IPS-NIHi11 (cell line): ENCODE results near the gene EFCAB8.

ENCODE experiments used
- DNase-seq: peaks from one replicate; pipeline ENCODE4 v3.0.0; 2012; ENCODE audit warnings: mixed read lengths, low spot score

The EFCAB8 gene

DNA sequence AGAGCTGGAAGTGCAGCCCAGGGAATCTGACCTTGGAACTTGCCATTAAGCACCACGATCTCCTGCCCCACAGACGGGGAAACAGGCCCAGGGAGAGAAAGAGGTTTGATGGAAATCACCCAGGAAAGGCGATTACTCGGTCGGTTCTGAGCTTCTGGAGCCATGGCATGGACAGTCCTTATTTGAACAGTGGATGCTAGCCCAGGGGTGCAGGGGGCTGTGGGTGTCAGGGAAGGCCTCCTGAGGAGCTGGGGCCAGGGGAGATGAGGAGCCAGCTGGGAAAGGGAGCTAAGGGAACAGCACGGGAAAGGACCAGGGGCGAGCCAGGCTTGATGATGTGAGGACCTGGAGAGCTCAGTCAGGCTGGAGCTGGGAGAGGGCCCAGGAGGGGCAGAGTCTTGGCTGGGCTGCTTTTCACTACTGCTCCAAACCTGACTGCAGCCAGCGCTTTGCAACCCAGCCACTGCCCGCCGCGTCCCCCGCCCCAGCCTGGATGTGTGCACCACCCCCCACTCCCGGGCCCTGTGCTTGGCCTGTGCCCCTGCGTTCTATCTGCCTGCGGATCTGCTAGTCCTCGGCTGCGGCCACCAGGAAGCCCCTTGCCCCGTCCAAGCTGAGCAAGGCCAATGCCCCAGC lies 127.7 kb downstream of the EFCAB8 start:
- DNase-seq = no peak

DNA sequence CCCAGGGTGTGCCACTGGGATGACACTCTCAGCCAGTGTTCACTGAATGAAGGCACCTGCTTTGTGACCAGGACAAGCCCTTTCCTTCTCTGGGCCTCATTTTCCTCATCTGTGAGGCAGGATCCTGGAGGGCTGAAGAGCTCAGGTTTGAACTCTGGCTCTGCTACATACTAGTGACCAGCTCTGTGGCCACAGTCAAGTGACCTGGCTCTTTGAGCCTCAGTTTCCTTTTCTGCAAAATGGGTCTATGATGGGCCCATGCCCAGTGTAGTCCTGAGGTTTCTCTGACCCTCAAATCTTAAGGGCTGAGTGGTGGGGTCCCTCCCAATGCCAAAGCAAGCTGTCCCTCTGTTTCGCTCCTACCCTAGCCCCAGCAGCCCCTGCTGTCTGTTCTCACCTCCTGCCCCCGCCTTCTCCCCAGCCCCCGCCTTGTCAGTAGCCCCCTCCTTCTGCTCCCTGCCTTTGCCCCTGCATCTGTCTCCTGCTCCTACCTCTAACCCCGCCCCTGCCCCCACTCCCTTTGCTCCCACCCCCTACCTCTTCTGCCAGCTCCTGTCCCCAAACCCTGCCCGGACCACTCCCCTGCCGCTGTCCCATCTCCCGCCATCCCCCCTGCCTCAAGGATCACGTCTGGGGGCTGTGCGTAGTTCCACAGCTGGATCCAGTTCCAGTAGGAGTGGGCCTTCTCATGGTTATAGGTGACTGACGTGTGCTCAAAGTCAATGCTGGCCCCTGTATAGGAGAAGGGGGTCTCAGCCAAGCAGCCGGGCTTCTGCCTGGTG lies 128.5 kb downstream of the EFCAB8 start:
- DNase-seq = no peak

DNA sequence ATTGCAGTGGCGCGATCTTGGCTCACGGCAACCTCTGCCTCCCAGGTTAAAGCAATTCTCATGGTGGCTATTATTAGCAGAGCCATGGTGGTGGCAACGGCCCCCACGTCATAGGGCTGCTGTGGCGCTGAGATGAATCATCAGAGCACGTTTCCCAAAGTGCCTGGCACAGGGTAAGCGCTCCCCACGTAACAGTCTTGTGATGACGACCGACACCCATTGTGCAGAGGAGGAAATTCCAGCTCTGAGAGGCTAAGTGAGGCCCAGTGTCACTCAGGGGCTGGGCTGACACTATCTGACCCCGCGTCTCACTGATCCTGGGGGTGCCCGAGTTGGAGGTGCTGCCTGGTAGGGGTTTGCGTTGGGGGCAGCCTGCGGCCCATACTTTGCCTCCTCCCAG lies 129.3 kb downstream of the EFCAB8 start:
- DNase-seq = no peak

DNA sequence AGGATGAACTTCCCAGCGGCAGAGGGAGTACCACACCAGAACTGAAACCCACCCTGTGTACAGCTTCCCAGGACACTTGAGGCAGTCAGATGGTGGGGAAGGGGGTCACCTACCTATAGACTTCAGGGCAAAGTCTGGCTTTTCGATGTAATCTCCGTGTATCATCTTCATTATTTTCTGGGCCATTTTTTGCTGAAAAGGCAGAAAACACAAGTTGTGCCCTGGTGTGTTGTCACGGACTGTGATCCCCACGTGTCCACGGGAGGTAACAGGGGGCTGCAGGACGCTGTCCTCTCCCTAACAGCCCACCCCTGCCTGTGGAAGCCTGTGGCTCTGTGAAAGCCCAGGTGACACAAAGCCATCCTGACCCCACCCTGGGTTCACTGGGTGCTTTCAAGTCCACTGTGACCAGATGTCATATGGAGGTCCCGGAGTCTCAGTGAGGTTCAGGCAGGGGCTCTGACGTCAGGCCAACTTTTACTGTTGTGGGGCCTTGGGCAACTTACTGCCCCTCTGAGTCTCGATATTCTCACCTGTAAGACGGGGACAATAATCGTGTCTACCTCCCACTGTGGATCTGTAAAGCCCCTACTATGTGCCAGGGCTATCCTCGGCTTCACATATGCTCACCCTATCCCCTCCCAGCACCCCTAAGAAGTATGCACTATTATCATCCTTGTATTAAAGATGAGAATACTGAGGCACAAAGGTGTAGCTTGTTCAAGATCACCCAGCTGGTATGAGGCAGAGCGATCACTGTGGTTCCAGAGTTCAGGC lies 131.0 kb downstream of the EFCAB8 start:
- DNase-seq = no peak

DNA sequence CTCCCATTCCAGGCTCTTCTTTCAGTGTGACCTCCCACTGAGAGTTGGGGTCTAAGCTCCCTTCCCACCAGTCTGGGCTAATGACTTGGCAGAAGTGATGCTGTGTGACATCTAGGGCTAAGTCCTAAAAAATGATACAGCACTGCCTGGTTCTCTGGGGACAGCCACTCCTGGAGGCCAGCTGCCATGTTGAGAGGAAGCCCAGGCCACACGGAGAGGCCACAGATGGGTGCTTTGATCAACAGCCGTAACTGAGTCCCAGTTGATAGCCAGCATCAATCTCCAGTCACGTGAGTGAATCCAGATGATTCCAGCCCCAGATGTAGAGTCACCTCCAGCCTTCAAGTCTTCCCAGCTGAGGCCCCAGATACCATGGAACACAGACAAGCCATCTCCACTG lies 131.7 kb downstream of the EFCAB8 start:
- no peak for DNase-seq

DNA sequence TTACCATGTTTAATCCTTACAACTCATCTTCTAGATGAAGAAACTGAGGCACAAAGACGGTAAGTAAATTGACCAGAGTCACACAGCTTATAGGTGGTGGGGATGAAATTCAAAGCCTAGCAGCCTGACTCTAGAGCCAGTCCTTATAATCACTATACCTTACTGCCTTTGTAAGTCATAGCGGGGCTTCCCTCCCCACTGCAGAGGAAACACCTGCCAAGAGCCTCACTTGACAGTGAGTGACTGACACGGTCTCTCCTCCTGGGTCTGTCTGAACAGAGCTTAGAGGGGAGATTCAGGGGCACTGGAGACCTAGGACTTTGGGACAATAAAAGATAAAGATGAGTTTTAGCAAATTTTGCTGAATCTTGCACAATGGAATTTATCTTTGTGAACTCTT lies 132.7 kb downstream of the EFCAB8 start:
- no peak for DNase-seq

DNA sequence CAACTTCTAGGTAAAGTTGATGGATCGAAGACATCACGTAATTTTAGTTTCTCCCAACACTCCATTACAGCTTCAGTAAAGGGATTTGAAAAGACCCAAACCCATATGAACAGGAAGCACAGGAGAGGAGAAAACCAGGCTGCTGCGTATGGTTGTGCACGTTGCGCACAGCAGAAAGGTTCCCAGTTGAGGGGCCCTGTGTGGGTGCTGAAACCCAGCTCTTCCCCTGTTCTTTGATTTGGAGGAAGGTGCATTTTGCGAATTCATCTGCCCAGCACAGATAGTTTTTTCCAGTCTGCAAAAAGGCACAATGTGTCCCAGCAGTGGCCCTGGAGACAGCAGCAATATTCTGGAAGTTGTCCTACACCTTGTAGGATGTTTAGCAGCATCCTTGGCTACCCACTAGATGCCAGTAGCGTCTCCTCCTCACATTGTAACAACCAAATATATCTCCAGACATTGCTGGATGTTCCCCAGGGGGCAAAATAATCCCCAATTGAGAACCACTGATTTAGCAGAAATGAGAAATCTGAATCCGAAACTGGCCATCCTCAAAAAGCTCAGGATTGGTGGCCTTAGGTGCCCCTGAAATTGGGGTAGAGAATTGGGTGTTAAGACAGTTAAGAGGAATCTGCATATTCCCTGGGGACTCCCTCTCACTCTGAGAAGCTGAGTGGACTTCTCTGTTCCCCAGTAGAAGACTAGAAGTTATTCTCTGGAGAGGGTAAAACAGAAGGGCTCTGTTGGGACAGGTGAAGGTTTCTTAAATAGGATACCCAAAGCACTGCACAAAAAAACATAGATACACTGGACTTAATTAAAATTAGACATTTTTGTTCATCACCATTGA lies 133.3 kb downstream of the EFCAB8 start:
- DNase-seq = no peak

DNA sequence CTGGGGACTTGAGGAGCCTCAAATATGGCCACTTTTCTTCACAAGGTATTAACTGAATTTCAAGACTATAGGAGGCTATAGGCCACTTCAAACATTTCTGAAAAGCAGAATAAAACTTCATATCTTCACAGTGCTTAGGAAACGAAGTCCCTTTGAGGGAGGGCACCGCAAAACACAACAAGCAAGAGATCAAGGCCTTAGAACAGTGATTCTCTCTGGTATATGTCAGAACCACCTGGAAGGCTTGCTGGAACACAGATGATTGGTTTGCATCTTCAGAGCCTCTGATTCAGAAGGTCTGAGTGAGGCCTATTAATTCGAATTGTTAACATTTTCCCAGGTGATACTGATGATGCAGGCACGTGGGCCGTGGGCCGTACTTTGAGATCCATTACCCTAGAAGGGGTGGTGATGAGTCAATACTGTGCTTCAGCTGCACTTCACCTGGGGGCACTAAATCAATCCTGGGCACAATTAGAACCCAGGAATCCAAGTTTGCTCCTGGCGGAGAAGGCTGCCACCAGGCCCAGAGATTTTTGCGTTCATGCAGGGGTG lies 134.8 kb downstream of the EFCAB8 start:
- DNase-seq = no peak

DNA sequence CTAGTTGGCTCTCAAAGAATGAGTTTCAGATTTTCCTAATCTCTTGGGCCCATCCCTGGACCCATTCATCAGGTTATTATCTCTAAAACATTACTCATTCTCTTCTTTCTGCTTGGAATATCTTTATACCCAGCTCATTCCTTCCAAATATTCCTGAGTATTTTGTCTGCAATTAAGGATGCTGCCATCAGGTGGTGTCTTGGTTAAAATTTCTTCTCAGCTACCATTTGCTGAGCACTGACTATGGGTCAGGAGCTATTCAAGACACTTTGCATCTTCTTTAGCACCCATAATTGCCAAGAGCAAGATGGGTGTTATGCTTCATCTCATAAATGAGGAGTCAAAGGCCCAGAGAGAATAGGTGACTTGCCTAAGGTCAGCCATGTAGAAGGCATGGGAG lies 137.1 kb downstream of the EFCAB8 start:
- peak; percentile 68 for DNase-seq

DNA sequence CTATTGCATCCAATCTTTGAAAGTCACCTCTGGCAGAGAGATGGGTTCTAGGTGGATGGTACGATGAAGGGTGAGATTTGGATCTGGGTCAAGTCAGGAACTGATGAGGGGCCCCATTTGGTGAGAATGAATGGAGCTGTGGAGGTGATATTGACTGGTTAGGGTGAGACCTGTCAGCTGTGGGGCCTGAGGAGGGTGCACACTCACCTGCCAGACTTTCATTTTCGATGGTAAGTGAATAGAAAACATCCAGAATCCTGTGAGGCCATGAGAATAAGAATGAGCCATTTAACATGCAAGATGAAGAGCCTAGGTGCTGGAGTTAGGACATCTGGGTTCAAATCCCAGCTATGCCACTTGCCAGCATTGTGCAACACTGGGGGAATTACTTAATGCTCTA lies 138.7 kb downstream of the EFCAB8 start:
- no peak for DNase-seq

DNA sequence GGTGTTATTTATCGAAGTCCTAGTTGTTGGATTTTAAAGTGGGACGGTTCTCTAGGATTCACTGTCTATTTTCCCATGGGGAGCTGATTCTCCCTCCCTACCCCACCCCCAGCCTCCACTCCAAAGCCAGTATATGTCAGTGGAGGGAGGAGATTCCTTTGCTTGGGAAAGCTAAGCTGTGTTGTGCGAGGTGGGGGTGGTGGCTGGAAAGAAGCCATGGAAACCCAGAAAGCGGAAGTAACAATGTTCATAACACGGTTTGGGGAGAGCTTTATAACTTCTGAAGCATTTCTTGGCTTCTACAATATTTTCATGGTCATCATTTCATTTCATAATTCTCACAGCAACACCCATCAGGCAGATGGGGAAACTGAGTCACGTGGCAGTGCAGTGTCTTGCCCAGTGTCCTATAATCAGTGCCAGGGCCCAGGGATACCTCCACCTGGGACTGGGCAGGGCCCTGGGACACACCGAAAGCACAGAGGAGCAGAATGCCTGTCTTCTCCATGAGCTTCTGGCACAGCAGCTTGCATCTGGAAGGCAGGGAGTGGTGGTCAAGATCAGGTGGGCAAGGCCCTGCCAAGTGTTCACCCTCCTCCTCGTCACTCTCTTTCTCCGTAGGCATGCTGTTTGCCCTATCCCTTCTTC lies 141.0 kb downstream of the EFCAB8 start:
- DNase-seq = no peak

DNA sequence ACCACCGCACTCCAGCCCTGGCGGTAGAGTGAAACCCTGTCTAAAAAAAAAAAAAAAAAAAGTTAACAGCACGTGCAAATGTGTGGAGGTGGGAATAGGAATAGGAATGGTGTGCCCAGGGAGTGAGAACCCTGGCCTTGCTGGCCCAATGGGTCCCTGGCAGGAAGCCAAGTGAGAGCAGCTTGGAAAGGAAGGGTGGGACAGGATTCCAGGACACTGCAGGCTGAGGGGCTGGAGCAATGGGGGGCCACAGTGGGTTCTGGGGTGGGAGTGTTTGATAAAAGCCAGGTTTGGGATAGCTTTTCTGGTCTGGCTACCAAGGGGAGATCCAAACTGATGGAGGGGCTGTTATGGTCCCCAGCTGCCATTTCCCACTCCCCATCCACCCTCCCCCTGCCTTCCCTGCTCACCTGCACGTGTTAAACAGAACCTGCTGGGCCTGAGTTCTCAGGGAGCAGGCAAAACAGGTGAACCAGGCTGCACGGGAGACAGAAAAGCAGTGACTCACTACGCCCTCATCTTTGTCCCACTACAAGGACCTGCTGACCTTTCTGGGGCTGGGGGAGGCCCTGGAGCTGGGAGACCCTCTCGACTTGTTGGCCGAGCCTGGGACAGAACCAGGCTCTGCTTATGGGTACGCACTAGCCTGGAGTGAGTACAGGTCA lies 142.2 kb downstream of the EFCAB8 start:
- DNase-seq = no peak

DNA sequence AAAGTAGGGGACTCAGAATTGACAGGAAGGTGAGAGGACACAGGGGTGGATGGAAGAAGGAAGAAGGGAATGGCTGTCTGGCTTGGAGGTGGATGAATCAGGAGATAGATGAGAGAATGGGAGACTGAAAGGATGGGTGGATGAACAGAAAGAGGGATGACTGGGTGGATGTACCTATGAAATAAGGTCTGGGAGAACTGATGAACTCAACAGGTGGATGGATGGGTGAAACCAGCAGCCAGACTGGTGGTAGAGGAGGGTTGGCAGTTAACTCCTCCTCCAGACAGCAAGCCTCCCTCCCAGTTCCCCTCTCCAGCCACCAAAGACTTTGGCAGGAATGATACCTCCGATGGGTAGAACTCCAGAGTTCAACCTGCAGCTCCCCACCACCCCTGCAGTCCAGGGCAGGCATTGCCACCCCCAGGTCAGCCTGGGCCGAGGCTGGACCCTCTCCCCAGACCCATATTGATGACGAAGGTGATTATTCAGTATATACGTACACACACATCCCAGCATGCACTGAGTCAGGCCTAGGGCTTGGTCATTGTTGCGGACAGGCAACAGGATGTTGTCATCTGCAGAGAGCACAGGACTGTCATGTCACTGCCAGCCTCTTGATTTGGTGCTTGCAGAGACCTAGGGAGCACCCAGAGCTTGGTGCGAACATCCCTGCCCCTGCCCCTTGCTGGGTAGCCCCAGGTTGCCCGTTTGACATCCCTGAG lies 143.5 kb downstream of the EFCAB8 start:
- no peak for DNase-seq

DNA sequence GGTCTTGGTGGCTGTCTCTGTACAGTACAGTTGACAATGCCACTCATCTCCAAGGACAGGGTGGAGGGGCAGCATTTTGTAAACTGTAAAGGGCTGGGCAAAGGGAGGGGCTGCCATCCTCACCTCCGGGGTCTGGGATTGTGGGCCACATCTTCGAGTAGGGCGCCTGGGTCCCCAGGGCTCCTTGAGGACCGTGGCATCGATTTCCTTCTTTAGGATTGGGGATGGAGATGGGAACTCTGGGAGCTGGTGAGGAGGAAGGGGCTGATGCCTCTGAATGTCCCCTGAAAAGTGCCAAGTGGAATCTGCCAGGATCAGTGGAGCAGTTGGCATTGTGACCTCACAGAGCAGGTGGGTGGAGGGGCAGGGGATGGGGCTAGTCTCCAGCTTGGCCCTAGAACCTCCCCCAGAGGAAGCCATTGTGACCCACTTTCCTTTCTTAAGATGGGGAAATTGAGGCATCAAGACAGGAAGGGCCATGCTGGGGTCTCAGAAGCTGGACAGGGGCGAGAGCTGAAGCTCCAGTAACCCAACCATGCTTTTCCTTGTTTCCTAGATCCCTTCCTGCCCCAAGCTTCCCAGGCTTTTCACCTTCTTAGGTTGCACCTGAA lies 145.5 kb downstream of the EFCAB8 start, which contains the start of gene SUN5:
TSS of gene SUN5 (minus strand) at position 293 of the 611 bp plus-strand sequence. CDS start at position 200, 93 bp downstream.
- no peak for DNase-seq

DNA sequence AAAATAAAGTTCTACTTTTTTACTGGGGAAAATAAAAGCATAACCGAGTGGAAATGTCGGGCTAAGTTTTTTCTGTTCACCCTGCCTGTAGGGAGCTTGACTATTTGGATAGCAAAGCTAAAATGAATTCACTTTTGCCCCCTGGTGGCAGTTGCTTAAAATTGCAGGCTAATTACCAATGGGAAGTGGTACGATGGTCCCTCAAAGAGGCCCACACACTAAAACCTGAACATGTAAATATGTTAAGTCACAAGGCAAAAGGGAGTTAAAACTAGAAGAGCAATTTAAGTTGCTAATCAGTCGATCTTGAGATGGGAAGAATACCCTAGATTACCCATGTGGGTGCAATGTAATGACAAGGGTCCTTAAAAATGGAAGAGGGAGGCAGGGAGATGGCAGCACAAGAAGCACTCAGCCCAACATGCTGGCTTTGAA lies 146.4 kb downstream of the EFCAB8 start:
- DNase-seq = peak; percentile 76

DNA sequence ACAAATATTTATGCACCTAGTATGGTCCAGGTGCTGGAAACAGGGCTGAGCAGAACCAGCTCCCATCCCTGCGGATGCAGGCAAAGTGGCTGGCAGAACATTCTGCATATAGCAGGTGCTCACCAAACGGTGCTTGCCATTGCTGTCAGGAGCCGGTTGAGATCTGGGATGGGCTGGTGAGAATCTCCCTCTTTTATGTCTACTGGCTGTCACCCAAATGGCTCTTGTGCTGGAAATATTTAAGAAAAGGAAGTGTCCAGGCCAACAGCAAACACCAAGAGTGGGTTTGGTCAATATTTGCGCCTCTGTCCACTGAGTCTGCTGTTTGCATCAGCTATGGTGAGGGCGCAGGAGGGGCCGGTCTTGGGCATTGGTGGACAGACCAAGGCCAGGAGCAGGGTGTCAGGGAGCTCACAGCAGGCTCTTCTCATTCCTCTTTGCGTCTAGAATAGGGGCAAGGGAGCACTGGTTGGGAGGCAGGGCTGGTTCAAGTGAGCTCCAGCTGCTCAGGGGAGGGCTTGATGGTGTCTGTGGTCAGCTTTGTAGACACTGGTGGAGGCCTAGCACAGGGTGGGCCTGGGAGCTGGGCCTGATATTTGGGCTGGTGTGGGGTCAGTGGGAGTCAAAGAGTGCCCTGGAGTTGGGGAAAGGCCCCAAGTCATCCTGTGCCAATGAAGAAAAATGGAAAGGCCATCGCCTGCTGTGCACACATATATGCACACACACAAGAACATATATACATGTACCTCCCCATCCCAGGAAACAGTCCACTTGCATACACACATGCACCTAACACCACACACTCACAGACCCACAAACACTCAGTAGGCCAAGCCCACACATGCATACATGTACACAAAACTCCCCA lies 147.4 kb downstream of the EFCAB8 start:
- DNase-seq = no peak

DNA sequence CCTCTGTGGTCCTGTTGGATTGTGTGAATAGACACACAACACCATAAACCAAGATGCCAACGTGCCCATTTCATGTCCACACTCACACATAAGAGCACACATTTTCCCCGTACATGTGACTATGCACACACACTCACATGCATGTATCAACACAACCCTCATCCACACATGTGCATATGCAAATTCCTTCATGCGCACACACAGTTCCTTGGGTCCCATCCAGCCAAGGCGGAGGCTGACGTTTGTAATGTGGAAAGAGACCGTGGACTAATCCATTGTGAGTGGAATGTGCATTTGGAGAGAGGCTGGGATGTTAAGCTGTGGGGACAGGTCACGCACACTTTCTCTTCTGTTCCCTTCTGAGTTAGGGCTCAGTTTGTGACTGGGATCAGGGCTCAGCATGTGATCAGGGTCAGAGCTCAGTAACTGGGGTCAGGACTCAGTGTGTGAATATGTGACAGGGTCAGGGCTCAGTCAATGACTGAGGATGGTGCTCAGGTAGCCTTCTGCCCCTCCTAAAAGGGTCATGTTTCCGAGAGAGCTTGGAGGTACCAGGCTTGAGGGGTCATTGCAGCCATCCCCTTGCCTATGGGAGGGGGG lies 148.2 kb downstream of the EFCAB8 start:
- no peak for DNase-seq
